ENCODE measurements around the gene PELI1. TPM values are rescaled to one million over a fixed set of nuclear protein-coding genes. Genes with fewer than 3 reads are reported as not detected.

Gene PELI1
- total RNA-seq, result 5.8 and 7.4 TPM in 2 replicates

DNA sequence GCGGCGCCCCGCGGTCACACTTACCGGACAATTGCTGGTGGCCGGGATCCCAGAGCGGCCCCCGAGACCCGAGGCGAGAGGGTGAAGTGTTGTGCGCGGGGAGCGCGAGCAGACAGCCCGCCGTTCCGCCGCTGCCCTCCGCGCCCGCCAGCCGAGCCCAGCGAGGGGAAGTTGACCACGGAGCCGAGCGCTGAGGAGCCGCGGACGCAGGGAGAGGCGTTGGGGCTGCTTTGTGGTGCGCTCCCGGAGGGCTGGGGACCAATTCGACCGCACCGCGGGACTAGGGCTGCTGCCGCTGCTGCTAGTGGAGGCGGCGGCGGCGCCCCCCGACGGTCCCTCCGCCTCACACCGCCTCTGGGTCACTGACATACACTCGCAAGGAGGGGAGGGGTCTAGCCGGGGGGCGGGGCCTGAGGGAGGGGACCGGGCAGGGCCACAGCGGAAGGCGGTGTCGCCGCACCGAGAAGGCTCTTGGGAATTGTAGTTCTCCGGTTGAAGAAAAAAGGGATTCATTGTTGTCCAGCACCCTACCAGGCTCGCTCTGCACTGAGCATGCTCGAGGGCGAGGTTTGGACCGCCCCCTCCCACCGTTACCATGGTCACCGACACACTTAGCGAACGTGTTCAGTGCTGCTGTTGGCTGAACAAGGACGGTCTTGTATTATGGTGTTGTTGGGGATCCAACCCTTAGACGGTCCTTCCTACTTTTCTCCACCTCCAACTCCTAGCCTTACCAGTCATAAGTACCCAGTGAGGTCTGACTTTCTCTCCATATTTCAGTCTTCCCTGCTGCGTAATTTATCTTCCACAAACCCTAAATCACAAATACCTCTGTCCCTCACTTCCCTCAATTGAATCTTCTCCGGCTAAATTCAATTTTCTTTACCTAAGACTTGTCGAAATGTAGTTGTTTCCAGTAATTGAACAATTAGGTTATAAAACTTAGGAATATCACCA, at the start of gene PELI1:
Gene PELI1 (minus strand): TSS at position 364 of the 957 bp plus-strand sequence. CDS start 36,110 bp downstream, outside the sequence.

Other genes with a start within 250 kb of the PELI1 start
- gene VPS54, start 125.0 kb downstream of the PELI1 start, total RNA-seq, result 21.5 and 28.7 TPM in 2 replicates

All from hair follicle dermal papilla cell (primary cell).